ENCODE measurements around the gene RRAS.
"Not testable (repeated sequence)": the region's sequence is repeated elsewhere in the genome, so short reads cannot be mapped to it uniquely, and the experiment has no call there.

RRAS gene

DNA sequence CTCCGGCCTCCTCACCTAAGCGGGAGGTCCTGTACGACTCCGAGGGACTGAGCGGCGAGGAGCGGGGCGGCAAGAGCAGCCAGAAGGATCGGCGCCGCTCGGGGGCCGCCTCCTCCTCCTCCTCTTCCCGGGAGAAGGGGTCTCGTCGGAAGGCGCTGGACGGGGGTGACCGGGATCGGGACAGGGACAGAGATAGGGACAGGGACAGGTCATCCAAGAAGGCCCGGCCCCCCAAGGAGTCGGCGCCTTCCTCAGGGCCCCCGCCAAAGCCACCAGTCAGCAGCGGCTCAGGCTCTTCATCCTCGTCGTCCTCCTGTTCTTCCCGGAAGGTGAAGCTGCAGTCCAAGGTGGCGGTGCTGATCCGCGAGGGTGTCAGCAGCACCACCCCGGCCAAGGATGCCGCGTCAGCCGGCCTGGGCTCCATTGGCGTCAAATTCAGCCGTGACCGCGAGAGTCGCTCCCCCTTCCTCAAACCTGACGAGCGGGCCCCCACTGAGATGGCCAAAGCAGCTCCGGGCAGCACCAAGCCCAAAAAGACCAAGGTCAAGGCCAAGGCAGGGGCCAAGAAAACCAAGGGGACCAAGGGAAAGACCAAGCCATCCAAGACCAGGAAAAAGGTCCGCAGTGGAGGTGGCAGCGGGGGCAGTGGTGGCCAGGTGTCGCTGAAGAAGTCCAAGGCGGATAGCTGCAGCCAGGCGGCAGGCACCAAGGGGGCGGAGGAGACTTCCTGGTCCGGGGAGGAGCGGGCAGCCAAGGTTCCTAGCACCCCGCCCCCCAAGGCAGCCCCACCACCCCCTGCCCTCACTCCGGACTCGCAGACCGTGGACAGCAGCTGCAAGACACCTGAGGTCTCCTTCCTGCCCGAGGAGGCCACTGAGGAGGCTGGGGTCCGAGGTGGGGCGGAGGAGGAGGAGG lies 12.9 kb upstream of the RRAS start:
- DNase-seq: no peak

DNA sequence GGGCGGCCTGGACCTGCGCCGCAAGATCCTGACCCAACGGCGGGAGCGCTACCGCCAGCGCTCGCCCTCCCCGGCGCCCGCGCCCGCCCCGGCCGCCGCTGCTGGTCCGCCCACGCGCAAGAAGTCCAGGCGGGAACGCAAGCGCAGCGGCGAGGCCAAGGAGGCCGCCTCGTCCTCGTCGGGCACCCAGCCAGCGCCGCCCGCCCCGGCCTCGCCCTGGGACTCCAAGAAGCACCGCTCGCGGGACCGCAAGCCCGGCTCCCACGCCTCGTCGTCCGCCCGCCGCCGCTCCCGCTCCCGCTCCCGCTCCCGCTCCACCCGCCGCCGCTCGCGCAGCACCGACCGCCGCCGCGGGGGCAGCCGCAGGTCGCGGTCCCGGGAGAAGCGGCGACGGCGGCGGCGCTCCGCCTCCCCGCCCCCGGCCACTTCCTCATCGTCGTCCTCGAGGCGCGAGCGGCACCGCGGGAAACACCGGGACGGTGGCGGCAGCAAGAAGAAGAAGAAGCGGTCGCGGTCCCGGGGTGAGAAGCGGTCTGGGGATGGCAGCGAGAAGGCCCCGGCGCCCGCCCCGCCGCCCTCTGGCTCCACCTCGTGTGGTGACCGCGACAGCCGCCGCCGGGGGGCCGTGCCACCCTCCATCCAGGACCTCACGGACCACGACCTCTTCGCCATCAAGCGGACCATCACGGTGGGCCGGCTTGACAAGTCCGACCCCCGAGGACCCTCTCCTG lies 12.0 kb upstream of the RRAS start:
- DNase-seq: no peak

DNA sequence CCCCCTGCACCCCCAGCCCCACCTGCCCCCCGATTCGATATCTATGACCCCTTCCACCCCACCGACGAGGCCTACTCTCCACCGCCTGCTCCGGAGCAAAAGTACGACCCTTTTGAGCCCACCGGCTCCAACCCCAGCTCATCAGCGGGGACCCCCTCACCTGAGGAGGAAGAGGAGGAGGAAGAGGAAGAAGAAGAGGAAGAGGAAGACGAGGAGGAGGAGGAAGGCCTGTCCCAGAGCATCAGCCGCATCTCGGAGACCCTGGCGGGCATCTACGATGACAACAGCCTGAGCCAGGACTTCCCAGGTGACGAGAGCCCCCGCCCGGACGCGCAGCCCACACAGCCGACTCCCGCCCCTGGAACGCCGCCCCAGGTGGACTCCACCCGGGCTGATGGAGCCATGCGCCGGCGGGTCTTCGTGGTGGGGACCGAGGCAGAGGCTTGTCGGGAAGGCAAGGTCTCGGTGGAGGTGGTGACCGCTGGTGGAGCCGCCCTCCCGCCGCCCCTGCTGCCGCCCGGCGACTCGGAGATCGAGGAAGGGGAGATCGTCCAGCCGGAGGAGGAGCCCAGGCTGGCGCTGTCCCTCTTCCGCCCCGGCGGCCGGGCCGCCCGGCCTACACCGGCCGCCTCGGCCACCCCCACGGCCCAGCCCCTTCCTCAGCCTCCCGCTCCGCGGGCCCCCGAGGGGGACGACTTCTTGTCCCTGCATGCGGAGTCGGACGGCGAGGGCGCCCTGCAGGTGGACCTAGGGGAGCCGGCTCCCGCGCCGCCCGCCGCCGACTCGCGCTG lies 11.3 kb upstream of the RRAS start:
- DNase-seq: no peak

DNA sequence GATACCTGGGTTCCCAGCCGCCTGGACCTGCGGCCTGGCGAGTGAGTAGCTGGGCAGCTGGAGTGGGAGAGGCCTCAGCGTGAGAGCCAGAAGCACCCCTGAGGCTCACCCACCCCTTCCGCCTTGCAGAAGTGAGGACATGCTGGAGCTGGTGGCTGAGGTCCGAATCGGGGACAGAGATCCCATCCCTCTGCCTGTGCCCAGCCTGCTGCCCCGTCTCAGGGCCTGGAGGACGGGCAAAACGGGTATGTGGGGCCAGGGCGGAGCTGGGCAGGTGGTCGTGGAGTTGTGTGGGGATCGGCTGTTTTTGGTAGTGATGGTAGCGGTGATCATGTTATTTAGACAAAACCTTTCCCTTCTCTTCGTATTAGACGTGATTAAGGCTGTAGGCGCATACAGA lies 6.6 kb upstream of the RRAS start:
- DNase-seq: no peak

DNA sequence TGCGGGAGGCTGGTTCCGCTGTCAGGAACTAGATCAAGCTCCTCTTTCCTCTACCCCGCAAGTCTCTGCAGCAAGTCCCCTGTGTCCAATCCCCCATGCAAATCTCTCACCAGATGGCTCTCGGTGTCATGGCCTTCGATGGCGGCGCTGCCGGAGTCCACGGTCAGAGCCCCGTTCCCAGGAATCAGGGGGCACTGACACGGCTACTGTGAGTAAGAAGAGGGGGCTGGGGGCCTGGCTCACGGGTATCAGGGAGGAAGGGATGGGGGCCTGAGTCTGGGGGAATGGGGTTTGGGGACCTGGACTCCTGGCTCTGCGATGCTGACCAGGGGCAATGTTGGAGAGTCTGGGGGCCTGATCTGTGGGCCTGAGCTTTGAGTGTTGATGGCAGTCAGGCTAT lies 6.1 kb upstream of the RRAS start:
- DNase-seq: no peak

DNA sequence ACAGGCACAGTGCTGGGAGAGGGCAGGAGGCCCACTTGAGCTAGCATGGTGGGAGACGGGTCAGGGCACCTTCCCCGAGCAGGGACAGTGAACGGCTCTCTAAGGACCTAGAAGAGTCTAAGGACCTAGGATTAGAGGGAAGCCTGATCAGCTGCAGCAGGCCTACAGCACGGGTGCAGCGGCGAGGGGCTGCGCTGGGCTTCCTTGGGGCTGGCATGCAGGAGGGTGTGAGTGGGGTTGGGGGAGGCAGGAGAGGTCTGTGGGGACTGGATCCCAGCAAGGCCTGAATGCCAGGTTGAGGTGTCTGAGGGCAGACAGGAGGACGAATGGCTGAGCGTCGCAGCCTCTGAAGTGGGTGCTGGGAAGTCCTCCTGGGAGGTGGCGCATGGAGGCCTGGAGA lies 5.6 kb upstream of the RRAS start:
- DNase-seq: no peak

DNA sequence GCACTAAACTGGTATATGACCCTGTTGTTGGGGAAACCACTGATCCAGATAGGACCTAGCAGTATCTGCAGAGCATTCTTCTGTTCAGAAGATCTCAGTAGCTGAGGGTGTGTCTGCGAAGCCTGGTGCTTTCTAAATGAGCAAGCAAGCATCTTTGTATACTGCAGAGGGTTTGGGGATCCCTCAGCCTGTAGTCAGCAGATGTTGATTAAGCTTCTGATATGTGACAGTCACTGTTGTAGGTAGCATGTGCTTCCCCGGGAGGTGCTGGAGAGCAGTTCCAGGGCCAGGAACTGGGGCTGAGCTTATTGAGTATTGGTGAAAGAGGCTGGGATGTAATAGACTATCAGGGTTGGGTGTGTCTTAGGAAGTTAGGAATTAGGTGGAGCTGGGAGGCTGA lies 3.5 kb upstream of the RRAS start:
- DNase-seq: no peak

DNA sequence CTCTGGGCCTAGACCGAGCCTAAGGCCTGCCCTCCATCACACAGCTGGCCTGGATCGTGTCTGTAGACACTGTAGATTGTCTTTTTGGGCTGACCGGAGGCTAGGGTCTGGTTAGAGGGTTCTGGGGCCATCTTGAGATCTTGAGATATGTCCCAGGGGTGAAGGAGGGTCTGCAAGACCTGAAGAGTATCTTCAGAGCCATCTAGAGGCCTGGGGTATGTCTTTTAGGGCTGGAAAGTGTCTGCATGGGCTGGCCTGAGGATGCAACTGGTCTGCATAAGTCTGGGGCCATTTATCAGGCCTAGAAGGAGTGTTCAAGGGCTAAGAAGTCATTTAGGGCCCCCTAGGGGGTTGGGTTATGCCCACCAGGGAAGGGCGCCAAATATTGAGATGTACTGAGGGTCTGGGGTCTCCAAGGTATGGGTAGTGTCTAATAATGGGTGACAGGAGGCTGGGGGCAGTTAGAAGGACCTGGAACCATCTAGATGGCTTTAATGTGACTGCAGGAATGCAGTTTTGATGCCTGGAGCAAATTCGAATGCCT lies 2.6 kb upstream of the RRAS start:
- no peak for DNase-seq

DNA sequence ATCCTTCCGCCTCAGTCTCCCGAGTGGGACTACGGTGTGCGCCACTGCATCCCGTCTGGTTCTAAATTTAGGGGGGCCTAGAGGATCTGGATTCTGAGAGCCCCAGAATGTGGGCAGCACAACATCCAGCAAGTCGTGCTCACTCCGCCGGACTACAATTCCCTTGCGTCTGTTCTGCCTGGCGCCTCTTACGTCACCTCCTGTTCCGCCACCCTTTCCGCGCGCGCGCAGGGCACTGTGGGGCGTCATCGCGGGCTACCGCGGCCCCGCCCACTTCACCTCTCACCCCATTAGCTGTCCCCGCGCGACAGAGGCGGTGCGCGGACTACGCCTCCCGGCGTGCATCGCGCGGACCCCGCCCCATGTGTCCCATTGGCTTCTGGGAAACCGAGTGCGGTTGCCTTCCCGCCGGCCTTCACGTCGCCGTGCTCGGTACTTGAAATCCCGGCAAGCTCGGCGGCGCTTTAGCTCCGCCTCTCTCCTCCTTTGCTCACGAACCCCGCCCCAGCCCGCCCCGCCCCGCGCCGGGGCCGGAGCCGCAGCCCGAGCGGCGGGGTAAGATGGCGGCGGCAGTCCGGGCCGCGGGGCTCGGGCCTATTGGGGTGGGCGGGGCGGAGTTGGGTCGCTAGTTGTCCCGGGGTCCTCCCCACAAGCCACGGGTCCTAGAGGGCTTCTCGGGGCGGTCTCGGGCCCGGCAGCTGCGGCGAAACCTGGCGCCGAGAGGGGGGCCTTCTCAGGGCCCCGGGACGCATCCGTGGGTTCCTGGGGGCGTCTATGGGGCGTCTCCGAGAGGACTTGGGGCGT lies 1.9 kb upstream of the RRAS start, which contains the start of gene SCAF1:
SCAF1 (plus strand) TSS at position 522 of the 804 bp plus-strand sequence. CDS start 2,818 bp downstream, outside the sequence.
- DNase-seq: peak; percentile 100

DNA sequence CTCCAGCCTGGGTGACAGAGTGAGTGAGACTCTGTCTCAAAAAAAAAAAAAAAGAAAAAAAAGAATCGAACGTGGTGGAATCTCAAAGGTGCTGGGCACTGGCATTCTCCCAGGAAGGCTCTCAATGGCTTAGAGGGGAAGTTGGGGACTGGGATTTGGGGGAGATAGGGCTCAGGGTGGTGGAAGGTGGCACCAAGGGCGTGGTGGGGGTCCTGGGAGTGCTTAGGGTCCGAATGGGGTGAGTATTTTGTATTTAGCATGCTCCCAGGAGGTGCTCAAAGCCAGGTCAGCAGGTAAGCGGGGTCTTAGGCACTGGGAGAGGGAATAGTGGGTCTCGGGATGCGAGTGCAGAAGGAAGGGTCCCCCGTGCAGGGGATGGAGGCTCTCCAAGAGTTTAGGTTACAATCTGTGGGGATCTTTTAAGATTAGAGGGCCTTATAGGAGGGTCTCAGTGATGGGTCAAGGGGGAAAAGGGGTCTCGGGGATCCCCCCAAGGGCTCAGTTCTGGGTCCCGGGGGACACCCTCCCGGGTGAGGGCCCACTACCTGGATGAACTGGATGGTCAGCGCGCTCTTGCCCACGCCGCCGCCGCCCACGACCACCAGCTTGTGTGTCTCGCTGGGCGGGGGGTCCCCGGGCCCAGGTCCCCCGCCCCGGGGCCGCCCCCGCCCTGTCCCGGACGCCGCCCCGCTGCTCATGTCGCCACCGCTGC lies 386 bp downstream of the RRAS start:
- DNase-seq: no peak

DNA sequence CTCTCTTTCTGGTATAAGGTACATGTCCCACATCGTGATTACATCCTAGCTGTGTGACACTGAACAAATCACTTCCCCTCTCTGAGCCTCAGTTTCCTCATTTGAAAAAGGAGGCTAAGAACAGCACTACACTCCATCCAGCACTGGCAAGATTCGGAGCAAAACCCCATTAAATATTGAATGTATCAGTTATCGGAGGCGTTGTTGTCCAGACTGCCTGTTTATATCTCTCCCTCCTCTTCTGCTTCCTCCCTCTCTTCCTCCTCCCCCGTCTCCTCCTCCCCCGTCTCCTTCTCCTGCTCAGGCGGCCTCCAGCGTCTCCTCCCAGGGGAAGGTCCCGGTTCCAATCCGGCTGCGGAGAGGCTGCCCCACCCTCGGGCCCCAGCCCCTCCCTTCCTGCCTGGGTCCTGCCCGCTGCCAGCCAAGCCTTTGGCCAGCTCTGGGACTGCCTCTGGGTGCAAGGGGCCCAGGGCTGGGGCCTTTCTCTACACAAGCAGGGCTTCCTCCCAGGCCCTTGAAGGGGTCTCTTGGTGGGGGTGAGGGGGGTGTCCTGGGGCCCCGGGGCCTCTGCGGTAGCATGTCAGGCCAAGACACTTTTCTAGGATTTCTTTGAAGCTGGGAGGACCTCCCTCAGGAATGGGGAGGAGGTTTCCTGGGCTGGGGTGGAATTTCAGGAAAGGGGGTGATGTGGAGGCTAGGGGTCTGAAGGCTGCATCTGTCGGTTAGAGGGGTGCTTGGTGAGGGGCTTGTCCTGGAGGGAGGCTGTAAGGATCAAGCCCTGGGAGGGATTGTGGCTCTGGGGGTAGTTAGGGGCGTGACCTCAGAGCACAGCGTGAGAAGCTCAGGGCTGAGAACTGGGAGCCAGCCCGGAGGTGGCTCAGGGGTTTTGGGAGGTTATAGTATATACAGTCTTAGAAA lies 1.9 kb downstream of the RRAS start:
- no peak for DNase-seq

DNA sequence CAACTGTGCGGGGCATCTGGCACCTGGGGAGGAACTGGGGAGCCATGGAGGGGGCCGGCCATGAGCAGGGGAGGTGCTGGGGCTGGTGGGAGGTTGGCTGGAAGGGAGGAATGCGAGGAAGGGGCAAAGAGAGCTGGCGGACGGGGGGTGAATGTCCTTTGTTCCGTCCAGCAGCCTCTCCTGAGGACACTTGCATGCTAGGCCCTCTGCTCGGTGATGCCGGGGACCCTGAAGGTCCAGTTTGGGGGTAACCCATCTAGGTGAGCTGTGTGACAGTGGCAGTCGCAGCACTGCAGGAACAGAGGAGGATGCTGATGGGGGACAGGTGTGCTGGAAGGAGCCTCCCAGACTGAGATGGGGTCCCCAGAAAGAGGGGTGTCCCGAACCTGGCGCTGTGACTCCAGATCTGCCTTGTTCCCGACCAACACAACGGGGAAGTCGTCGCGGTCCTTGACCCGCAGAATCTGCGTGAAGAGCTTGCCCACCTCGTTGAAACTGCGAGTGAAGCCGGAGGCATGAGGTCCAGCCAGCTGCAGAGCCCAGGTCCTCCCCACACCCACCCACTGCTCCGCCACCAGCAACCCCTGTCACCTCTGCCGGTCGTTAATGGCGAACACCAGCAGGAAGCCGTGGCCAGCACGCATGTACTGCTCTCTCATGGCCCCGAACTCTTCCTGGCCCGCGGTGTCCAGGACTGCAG lies 3.6 kb downstream of the RRAS start:
- DNase-seq: no peak

DNA sequence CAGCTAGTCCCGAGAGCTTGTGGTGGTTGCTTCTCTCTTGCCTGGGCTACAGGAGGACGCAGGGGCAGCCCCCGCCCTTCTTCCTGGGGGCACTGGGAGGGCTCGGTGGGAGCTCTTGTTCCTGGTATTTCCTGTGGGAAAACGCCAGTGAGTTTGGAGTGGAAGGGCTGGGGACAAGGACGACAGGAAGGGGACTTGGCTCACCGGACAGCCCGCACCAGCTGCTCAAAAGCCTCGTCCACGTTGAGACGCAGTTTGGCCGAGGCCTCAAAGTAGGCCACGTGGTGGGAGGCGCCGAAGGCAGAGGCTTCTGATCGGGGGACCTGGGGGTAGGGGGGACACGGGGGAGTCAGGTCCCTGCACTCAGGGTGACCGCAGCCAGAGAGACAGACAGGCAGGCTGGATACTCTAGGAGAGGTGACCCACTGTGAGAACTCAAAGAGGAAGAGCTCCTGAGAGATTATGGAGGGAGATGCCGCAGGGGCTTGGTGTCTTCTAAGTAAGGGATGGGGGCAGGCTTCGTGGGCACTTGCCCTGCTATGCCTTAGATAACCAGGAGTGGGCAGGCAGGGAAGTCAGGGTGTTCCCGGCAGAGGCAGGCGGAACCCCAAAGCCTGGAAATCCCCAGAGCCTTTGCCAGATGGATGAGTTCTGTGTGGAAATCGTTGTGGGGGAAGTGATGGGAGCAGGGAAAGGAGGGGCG lies 4.3 kb downstream of the RRAS start:
- DNase-seq: no peak

DNA sequence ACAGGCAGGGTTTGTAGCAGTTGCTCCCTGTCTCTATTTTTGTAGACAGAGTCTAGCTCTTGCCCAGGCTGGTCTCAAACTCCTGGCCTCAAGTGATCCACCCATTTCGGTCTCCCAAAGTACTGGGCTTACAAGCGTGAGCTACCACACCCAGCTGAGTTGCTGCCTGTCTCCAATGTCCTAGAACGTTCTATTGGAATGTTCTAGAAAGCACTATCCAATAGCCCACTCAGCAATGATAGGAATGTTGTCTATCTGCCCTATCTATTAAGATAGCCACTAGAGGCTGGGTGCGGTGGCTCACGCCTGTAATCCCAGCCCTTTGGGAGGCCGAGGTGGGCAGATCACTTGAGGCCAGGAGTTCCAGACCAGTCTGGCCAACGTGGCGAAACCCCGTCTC lies 6.7 kb downstream of the RRAS start:
- not testable (repeated sequence) for DNase-seq

DNA sequence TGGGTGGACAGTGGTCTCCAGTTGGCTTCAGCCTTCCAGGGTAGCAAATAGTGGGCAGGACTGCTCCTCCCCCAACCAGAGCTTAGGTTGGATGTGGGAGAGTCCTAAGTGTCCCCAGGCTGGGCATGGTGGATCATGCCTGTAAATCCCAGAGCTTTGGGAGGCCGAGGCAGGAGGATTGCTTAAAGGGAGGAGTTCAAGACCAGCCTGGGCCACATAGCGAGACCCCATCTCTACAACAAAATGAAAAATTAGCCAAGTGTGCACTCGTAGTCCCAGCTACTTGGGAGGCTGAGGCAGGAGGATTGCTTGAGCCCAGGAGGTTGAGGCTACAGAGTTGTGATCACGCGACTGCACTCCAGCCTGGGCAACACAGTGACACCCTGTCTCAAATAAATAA lies 7.4 kb downstream of the RRAS start:
- no peak for DNase-seq

DNA sequence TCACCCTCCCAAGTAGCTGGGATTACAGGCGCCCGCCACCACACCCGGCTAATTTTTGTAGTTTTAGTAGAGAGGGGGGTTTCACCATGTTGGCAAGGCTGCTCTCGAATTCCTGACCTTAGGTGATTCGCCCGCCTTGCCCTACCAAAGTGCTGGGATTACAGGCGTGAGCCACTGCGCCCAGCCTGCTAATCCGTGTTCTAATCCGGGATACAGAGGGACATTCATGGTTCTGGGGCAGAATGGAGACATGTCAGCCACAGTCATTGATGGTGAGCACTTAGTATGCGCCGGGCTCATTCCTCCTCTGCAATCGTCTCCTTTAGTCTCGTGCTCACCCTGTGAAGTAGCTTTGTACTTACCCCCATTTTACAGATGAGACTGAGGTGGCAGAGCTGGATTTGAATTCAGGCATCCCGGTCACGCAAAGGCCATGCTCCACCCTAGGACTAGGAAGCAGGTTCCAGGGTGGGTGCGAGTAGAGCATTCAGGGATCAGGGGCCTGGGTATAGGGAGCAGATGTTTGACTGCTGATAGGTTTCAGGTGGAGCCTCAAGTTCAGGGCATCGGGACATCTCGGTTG lies 8.2 kb downstream of the RRAS start:
- no peak for DNase-seq

DNA sequence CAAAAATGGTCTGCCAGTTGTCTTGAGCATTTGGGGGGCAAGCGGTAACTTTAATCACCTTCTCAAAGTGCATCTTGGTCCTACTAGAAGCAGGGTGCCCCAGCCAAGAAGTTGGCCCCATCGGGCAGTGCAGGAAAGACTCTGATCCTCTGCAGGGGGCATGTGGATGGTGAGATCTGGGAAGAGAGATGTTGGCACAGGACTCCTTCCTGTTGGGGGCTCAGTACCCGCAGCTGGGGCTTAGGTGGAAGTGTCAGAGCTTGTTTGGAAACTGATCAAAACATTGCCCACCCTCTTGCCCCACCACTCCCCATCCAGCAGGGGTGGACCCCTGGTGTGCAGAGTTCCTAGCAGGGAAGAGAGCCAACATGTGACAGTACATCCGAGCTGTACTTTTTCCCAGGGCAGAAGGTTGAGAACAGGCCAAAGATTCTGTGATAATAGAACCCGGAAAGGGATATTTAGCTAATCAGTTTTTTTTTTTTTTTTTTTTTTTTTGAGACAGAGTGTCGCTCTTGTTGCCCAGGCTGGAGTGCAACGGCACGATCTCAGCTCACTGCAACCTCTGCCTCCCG lies 8.8 kb downstream of the RRAS start:
- no peak for DNase-seq

DNA sequence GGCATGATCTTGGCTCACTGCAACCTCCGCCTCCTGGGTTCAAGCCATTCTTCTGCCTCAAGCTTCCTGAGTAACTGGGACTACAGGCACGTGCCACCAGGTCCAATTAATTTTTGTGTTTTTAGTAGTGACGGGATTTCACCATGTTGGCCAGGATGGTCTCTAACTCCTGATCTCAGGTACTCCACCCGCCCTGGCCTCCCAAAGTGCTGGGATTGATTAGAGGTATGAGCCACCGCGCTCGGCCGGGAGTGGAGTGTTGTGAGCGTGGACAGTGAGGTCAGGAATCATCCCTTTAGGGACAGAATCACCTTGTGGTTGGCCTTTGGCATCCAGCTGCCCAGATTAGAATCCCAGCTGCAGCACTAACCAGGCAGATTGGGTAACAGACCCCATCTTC lies 10.3 kb downstream of the RRAS start:
- DNase-seq: no peak
